ENCODE data around the gene CALCOCO2. TPM values are rescaled to one million over a fixed set of nuclear protein-coding genes. Genes with fewer than 3 reads are reported as not detected.
"Not testable (repeated sequence)": the region's sequence is repeated elsewhere in the genome, so short reads cannot be mapped to it uniquely, and the experiment has no call there.

The CALCOCO2 gene
- total RNA-seq, 1 donor: 98.9 TPM

DNA sequence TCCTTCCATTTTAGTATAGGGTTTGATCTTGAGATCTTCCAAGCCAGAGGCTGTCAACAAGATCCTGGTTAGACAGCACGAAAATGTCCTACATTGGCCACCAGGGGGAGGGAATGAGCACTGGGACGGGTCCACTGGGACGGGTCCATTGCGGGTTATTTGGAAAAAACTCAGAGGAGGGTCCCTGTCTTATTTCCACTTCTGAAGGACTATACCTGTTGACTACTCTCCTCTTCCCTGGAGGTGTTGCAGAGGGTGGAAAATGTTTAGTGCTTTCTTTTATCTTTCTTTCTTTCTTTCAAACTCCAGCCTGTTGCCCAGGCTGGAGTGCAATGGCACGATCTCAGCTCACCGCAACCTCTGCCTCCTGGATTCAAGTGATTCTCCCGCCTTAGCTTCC lies 16.3 kb upstream of the CALCOCO2 start:
- DNase-seq (ENCODE audit: low read depth): peak; percentile 62
- TF ChIP-seq, protein P1, sequence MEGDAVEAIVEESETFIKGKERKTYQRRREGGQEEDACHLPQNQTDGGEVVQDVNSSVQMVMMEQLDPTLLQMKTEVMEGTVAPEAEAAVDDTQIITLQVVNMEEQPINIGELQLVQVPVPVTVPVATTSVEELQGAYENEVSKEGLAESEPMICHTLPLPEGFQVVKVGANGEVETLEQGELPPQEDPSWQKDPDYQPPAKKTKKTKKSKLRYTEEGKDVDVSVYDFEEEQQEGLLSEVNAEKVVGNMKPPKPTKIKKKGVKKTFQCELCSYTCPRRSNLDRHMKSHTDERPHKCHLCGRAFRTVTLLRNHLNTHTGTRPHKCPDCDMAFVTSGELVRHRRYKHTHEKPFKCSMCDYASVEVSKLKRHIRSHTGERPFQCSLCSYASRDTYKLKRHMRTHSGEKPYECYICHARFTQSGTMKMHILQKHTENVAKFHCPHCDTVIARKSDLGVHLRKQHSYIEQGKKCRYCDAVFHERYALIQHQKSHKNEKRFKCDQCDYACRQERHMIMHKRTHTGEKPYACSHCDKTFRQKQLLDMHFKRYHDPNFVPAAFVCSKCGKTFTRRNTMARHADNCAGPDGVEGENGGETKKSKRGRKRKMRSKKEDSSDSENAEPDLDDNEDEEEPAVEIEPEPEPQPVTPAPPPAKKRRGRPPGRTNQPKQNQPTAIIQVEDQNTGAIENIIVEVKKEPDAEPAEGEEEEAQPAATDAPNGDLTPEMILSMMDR (IDR thresholded peaks at IDR 0.05; ENCODE audit: insufficient read depth, low read depth, low read length): peak; percentile 92
- H3K4me3 ChIP-seq (ENCODE audit: low read depth, low read length): no peak overlapping the region

DNA sequence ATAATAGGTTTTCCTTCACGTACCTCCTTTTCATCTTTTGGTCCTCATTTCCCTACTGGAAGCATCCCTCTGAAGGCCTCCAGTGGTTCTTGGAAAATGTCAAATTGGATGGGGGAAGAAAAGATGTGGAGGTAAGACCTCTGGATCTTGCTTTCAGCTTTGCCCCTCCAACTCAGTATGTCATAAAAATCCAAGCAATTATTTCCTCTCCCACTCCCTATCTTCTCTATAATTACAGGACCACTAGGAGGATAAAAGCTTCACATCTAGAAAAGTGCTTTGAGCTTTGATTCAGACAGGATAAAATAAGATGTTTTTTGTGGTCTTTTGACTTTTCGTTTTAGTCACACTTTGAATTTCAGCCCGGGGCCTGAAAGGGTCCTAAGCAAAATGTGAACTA lies 15.5 kb upstream of the CALCOCO2 start:
- DNase-seq (ENCODE audit: low read depth): no peak
- H3K4me3 ChIP-seq (ENCODE audit: low read depth, low read length): no peak overlapping the region
- TF ChIP-seq, protein P1 (IDR thresholded peaks at IDR 0.05; ENCODE audit: insufficient read depth, low read depth, low read length): no peak

DNA sequence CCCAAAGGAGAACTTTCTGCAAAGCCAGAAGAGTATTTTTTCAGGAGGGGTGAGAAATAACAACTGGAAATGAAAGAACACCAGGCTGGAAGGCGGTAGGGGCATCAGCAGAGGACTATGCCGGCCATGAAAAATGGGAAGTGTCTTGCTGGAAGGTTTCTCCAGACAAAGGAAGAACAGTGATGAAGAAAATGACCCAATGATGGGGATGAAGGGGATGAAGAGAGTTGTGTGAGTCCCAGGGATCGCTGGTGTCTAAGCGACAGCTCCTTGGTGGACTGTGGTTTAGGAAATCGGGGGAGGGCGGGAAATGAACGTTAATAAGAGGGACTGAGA lies 14.4 kb upstream of the CALCOCO2 start:
- DNase-seq (ENCODE audit: low read depth): no peak
- TF ChIP-seq, protein P1 (IDR thresholded peaks at IDR 0.05; ENCODE audit: insufficient read depth, low read depth, low read length): no peak
- H3K4me3 ChIP-seq (ENCODE audit: low read depth, low read length): peak overlapping the region; percentile 55

DNA sequence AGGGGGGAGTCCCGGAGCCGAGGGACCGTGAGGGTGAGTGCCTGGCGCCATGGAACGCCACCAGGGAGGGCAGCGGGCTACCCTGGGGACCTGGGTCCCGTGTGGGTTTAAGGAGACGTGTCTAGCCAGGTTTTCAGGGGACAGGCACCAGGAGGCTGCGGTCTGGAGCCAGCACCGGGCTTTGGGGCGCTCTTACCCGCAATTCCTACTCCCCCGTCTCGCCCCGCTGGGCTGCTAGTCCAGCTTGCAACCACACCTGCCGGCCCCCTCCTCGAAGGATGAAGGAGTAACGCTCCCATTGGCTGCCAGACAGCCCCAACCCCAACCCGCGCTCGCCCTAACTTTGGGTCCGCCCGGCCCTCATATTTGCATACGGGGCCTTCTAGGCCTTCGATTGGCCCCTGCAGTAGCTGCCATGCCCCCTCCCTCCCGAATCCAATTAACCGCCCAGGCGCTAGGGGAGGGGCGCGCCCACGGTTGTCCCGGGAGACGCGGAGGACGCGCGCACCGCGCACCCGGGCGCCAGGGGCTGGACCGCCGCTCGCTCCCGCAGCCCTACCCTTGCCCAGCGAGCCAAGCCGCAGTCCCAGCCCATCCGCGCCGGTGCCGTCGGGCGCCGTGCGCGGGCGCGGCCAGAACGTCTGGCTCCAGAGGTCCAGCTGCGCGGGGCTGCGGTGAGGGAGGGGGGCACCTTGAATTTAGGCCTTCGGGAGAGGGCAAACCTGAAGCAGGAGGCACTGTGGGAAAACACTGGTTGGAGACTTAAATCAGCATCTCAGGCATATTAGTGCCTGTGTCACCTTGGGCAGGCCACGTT lies 13.9 kb upstream of the CALCOCO2 start, which contains the start of gene TTLL6:
TTLL6 (minus strand) TSS at position 456 of the 817 bp plus-strand sequence; CDS start at position 299, 157 bp downstream.
- H3K4me3 ChIP-seq (ENCODE audit: low read depth, low read length): peak within 1 kb of the TSS; percentile 55
- peak; percentile 89 for DNase-seq (ENCODE audit: low read depth)
- TF ChIP-seq, protein P1 (IDR thresholded peaks at IDR 0.05; ENCODE audit: insufficient read depth, low read depth, low read length): no peak

DNA sequence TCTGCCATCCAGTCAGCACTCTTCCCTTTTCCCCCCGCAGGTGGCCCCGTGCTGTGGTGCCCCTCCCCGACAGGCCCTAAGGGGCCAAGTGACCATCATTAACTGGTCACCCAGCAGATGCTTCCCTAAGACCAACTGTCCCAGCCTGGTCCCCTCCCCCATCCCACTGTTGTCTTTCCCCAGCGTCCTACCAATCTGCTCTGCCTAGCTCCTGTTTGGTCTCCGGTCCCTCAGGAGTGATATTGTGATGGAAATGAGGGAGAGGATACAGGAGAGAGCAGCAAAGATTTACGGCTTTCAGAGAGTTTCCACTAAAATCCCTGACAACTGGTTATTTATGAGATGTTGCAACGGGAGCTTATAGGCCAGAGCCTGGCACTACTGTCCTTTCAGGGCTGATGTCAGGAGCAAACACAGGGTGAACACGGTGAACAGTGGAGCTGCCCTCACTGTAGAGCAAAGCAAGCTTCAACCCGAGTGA lies 12.4 kb upstream of the CALCOCO2 start:
- H3K4me3 ChIP-seq (ENCODE audit: low read depth, low read length): no peak overlapping the region
- TF ChIP-seq, protein P1 (IDR thresholded peaks at IDR 0.05; ENCODE audit: insufficient read depth, low read depth, low read length): no peak
- DNase-seq (ENCODE audit: low read depth): no peak

DNA sequence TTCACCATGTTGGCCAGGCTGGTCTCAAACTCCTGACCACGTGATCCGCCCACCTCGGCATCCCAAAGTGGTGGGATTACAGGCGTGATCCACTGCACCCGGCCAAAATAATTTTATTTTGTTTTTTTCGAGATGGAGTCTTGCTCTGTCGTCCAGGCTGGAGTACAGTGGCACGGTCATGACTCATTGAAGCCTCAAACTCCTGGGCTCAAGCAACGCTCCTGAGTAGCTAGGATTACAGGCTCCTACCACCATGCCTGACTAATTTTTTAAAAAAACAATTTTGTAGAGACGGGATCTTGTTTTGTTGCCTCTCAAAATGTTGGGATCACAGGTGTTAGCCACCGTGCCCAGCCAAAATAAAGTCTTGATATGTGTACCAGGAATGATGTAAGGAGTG lies 11.4 kb upstream of the CALCOCO2 start:
- TF ChIP-seq, protein P1 (IDR thresholded peaks at IDR 0.05; ENCODE audit: insufficient read depth, low read depth, low read length): no peak
- H3K4me3 ChIP-seq (ENCODE audit: low read depth, low read length): no peak overlapping the region
- no peak for DNase-seq (ENCODE audit: low read depth)

DNA sequence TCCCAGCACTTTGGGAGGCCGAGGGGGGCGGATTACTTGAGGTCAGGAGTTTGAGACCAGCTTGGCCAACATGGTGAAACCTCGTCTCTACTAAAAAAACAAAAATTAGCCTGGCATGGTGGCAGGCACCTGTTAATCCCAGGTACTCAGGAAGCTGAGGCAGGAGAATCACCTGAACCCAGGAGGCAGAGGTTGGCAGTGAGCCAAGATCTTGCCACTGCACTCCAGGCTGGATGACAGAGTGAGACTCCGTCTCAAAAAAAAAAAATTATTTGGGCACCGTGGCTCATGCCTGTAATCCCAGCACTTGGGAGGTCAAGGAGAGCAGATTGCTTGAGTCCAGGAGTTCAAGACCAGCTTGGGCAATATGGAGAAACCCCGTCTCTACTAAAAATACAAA lies 9.9 kb upstream of the CALCOCO2 start:
- H3K4me3 ChIP-seq (ENCODE audit: low read depth, low read length); DNase-seq (ENCODE audit: low read depth): not testable (repeated sequence)

Measured in fibroblast of villous mesenchyme (primary cell).